Measurements from ENCODE around the gene IL15RA. TPM values are rescaled to one million over a fixed set of nuclear protein-coding genes. Genes with fewer than 3 reads are reported as not detected.

The IL15RA gene
- total and polyA plus RNA-seq, 10 donors: 9.9 to 37.4 (median 21.0) TPM

DNA sequence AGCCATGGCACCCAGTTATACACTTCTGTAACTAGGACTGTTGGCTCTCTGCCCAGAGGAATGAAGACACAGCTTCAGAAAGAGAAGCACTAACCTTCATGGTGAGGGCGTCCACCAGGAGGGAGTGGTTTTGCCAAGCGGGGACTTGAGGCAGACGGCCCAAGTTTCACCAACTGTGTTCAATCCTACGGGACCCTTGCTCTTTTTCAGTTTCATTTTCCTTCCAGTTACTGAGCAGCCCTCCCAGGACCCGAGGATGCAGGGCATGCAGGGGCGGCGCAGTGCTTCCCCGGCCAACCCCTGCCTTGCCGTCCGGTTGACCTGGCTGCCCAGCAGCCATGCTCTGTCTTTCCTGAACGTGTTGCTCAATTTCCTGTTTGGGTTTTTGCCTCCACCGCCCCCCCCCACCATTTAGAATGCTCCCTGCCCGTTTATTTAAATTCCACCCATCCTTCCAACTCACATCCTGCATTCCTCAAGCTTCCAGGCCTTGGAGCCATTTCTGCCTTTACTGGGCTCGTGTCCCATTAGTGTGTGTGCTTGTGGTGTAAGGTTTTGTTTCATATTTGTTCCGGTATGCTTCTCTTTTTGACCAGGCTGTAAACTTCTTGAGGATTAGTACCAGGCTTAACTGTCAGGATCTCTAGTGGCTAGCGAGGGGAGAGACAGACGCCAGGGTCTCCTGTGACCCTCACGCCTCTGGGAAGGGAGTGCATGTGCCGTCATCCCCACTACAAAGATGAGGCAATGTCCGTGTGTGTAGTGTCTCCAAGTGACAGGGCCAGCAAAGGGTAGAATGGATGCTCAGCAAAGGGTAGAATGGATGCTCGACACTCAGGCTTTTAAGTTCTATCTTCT lies 31.6 kb downstream of the IL15RA start:
- peak overlapping the region in 7 of 8 donors; percentile 73 to 89 (median 85) for H3K27ac ChIP-seq
- intact Hi-C loops (cut with DNase I; ENCODE audit: low total_unique reads): no loop called here
- no peaks in the 10 kb centered on the region for H3K27me3 ChIP-seq (replicated peaks in 1 of 7)
- DNase-seq: peak; percentile 84
- H3K9me3 ChIP-seq: no peaks in the 10 kb centered on the region
- H3K4me3 ChIP-seq: peak overlapping the region in 6 of 8 donors; percentile 8 to 57 (median 28)
- WGBS, 5 donors: 19 to 40% (median 29%) methylated on average over 21 of the region's 21 CpGs
- peaks cover 35 to 85% (median 74%) of the 10 kb centered on the region in 6 donors for H3K4me1 ChIP-seq
- TF ChIP-seq POLR2A (IDR thresholded peaks at IDR 0.05) (no peak), POLR2AphosphoS5 (IDR thresholded peaks at IDR 0.05) (peak; percentile 74 to 86 (median 82))
- TF ChIP-seq, protein P1, sequence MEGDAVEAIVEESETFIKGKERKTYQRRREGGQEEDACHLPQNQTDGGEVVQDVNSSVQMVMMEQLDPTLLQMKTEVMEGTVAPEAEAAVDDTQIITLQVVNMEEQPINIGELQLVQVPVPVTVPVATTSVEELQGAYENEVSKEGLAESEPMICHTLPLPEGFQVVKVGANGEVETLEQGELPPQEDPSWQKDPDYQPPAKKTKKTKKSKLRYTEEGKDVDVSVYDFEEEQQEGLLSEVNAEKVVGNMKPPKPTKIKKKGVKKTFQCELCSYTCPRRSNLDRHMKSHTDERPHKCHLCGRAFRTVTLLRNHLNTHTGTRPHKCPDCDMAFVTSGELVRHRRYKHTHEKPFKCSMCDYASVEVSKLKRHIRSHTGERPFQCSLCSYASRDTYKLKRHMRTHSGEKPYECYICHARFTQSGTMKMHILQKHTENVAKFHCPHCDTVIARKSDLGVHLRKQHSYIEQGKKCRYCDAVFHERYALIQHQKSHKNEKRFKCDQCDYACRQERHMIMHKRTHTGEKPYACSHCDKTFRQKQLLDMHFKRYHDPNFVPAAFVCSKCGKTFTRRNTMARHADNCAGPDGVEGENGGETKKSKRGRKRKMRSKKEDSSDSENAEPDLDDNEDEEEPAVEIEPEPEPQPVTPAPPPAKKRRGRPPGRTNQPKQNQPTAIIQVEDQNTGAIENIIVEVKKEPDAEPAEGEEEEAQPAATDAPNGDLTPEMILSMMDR (IDR thresholded peaks at IDR 0.05 in 8 of 11, conservative IDR thresholded peaks at IDR 0.05 in 3 of 11): peak in 1 of 11 experiments; percentile 8
- no peaks in the 10 kb centered on the region for H3K36me3 ChIP-seq

DNA sequence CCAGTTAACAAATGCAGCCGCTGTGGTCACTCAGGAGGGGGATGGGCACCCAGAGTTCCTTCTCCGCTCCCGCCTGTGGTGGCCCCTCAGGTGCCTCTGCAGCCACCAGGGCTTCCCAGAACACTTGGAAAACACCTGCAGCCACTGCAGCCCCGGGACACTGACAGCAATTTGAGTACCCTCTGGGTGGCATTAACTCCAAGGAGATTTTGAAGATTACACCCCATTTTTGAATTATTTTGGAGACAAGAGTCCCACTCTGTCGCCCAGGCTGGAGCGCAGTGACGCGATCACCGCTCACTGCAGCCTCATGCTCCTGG lies 32.2 kb downstream of the IL15RA start:
- Histone ChIP-seq H3K27me3 (replicated peaks in 1 of 7) (no peaks in the 10 kb centered on the region), H3K4me3 (peak overlapping the region in 4 of 8 donors; percentile 26 to 57 (median 30)), H3K4me1 (peaks cover 35 to 79% (median 67%) of the 10 kb centered on the region in 6 donors), H3K36me3 (no peaks in the 10 kb centered on the region), H3K27ac (peak overlapping the region in 7 of 8 donors; percentile 73 to 89 (median 85)), H3K9me3 (no peaks in the 10 kb centered on the region)
- WGBS, 5 donors: 63 to 88% (median 81%) methylated on average over 9 of the region's 9 CpGs
- no peak for DNase-seq
- TF ChIP-seq POLR2A (IDR thresholded peaks at IDR 0.05) (no peak), POLR2AphosphoS5 (IDR thresholded peaks at IDR 0.05) (no peak)
- TF ChIP-seq, protein P1 (IDR thresholded peaks at IDR 0.05 in 8 of 11, conservative IDR thresholded peaks at IDR 0.05 in 3 of 11): no peak
- intact Hi-C loops (cut with DNase I; ENCODE audit: low total_unique reads): no loop called here

DNA sequence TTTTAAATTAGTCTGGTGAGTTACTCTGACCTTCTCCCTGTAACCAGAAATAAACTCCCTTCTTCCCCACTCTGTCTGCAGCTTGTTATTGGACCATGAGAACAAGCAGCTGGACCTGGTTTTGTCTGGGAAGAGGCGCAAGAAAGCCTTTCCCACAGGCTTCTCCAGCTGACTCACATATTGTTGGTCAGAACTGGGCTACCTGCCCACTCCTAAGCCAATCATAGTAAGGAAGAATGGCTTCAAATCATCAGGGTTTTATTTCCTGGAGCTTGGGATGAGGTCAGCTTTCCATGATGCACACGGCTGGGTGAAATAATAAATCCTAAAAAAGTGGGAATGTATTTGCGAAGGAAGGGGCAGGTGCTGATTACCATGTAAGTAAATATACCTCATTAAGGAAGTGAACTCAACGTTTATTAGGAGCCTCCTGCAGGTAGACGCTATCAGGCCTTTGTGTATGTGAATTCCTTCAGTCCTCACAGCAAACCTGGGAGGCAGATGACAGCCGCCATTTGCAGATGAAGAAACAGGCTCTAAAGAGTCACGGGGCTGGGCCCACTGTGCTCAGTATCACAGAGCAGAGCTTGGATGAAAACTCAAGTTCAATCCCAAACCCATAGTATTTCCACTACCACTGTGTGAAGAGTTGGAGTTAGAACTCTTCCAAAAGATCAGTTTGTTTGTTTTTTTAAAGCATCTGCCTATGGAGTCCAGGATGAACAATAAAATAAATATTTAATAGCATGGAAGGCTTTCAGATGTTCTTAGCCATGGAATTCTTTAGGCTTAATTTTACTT lies 32.8 kb downstream of the IL15RA start:
- Histone ChIP-seq H3K27ac (peak overlapping the region; percentile 43 to 89 (median 83)), H3K9me3 (no peaks in the 10 kb centered on the region), H3K27me3 (replicated peaks in 1 of 7) (no peaks in the 10 kb centered on the region), H3K4me1 (peaks cover 35 to 73% (median 62%) of the 10 kb centered on the region in 6 donors), H3K36me3 (no peaks in the 10 kb centered on the region), H3K4me3 (peak overlapping the region in 2 of 8 donors; percentile 30 to 57)
- intact Hi-C loops (cut with DNase I; ENCODE audit: low total_unique reads): no loop called here
- 64 to 77% (median 73%) methylated on average over 7 of the region's 7 CpGs for WGBS, 5 donors
- DNase-seq: no peak
- peak in 1 of 3 donors; percentile 50 for TF ChIP-seq POLR2AphosphoS5 (IDR thresholded peaks at IDR 0.05)
- TF ChIP-seq POLR2A (IDR thresholded peaks at IDR 0.05): no peak

- H3K9me3 ChIP-seq: no peaks in the 10 kb centered on the region
- TF ChIP-seq POLR2AphosphoS5 (IDR thresholded peaks at IDR 0.05) (peak in 2 of 3 donors; percentile 73 to 77), POLR2A (IDR thresholded peaks at IDR 0.05) (no peak)
- H3K36me3 ChIP-seq: peaks cover 0 to 9% (median 3%) of the 10 kb centered on the region in 6 donors
- peak overlapping the region; percentile 35 to 89 (median 83) for H3K27ac ChIP-seq
- H3K27me3 ChIP-seq (replicated peaks in 1 of 7): no peaks in the 10 kb centered on the region
- DNase-seq: no peak
- no peak overlapping the region for H3K4me3 ChIP-seq
- WGBS, 5 donors: 50 to 73% (median 66%) methylated on average over 11 to 15 of the region's 15 CpGs
- peaks cover 35 to 65% (median 55%) of the 10 kb centered on the region in 6 donors for H3K4me1 ChIP-seq
- intact Hi-C loops (cut with DNase I; ENCODE audit: low total_unique reads): no loop called here
These were observed 33.8 kb downstream of the IL15RA start for GRCh38 chr10:5943536-5943935.
